Activated gamma-delta T cell treated with anti-CD3 and anti-CD28 coated beads, Interleukin-2, amount 50 U/mL, for 16 hours (primary cell): ENCODE data around the gene APOL4.
"Not testable (repeated sequence)": the region's sequence is repeated elsewhere in the genome, so short reads cannot be mapped to it uniquely, and the experiment has no call there.

Experiments used
- DNase-seq: peaks from one replicate; pipeline ENCODE4 v3.0.0-alpha.2; 2020; ENCODE audit warnings: low read depth

APOL4 gene

GRCh38 chr22:36231051-36231450 lies 29.4 kb upstream of the APOL4 start:
- not testable (repeated sequence) for DNase-seq

- not testable (repeated sequence) for DNase-seq
These were observed 28.0 kb upstream of the APOL4 start for GRCh38 chr22:36229649-36230048.

GRCh38 chr22:36228944-36229343 lies 27.3 kb upstream of the APOL4 start:
- no peak for DNase-seq

- not testable (repeated sequence) for DNase-seq
These were observed 26.8 kb upstream of the APOL4 start for GRCh38 chr22:36228369-36228768.

GRCh38 chr22:36227806-36228205 lies 26.2 kb upstream of the APOL4 start:
- DNase-seq, result no peak

GRCh38 chr22:36227396-36227795 lies 25.8 kb upstream of the APOL4 start:
- no peak for DNase-seq

GRCh38 chr22:36226189-36226588 lies 24.6 kb upstream of the APOL4 start:
- no peak for DNase-seq

GRCh38 chr22:36225333-36225922 lies 23.8 kb upstream of the APOL4 start:
- no peak for DNase-seq

- DNase-seq, result no peak
These were observed 22.6 kb upstream of the APOL4 start for GRCh38 chr22:36224245-36224644.

GRCh38 chr22:36223504-36223903 lies 21.9 kb upstream of the APOL4 start:
- DNase-seq, result no peak

GRCh38 chr22:36222887-36223450 lies 21.4 kb upstream of the APOL4 start:
- DNase-seq, result no peak

GRCh38 chr22:36221799-36222751 lies 20.5 kb upstream of the APOL4 start:
- no peak for DNase-seq

- no peak for DNase-seq
These were observed 18.9 kb upstream of the APOL4 start for GRCh38 chr22:36220451-36220921.

- no peak for DNase-seq
These were observed 17.1 kb upstream of the APOL4 start for GRCh38 chr22:36218648-36219193.

- no peak for DNase-seq
These were observed 14.4 kb upstream of the APOL4 start for GRCh38 chr22:36215981-36216380.

GRCh38 chr22:36213586-36213985 lies 12.0 kb upstream of the APOL4 start:
- no peak for DNase-seq

GRCh38 chr22:36212901-36213300 lies 11.3 kb upstream of the APOL4 start:
- DNase-seq, result no peak

GRCh38 chr22:36211237-36211861 lies 9.7 kb upstream of the APOL4 start:
- no peak for DNase-seq

GRCh38 chr22:36210224-36210623 lies 8.6 kb upstream of the APOL4 start:
- DNase-seq, result no peak

- DNase-seq, result not testable (repeated sequence)
These were observed 7.9 kb upstream of the APOL4 start for GRCh38 chr22:36209488-36209908.

GRCh38 chr22:36208914-36209313 lies 7.3 kb upstream of the APOL4 start:
- no peak for DNase-seq

- DNase-seq, result no peak
These were observed 6.7 kb upstream of the APOL4 start for GRCh38 chr22:36208162-36208765.
